ENCODE measurements around the gene PRKG2. TPM values are rescaled to one million over a fixed set of nuclear protein-coding genes. Genes with fewer than 3 reads are reported as not detected.

The PRKG2 gene
- total RNA-seq, 1 donor from 2014 or later, result 2.3 TPM

GRCh38 chr4:81130569-81130968 is 84.5 kb downstream of the PRKG2 start:
- Mint-ChIP-seq H3K9me3 (no peaks in the 10 kb centered on the region), H3K27ac (no peak overlapping the region), H3K4me3 (no peak overlapping the region), H3K4me1 (no peaks in the 10 kb centered on the region), H3K27me3 (ENCODE audit: insufficient read depth, low read depth) (no peaks in the 10 kb centered on the region), H3K36me3 (no peaks in the 10 kb centered on the region)
- Histone ChIP-seq H3K4me3 (no peak overlapping the region), H3K4me1 (no peaks in the 10 kb centered on the region), H3F3A (ENCODE audit: low read depth) (no peaks in the 10 kb centered on the region), H2AFZ (replicated peaks) (peak overlapping the region; percentile 90), H4K20me1 (ENCODE audit: low read depth) (no peaks in the 10 kb centered on the region), H3K27ac (no peak overlapping the region), H3K4me2 (no peak overlapping the region), H3K36me3 (no peaks in the 10 kb centered on the region), H3K9me3 (ENCODE audit: low read depth) (no peaks in the 10 kb centered on the region), H3K9ac (no peak overlapping the region), H3K27me3 (no peaks in the 10 kb centered on the region), H3K79me2 (ENCODE audit: low read depth) (no peaks in the 10 kb centered on the region)
- TF ChIP-seq EZH2phosphoT487 (IDR thresholded peaks at IDR 0.05), result no peak
- no peak for TF ChIP-seq CTCF (IDR thresholded peaks at IDR 0.05)
- no peak for TF ChIP-seq EZH2 (IDR thresholded peaks at IDR 0.05)
- peak; percentile 20 for DNase-seq (ENCODE audit: low spot score)

- no peaks in the 10 kb centered on the region for H3K27me3 ChIP-seq
- no peaks in the 10 kb centered on the region for H3F3A ChIP-seq (ENCODE audit: low read depth)
- TF ChIP-seq CTCF (IDR thresholded peaks at IDR 0.05) (no peak), EZH2 (IDR thresholded peaks at IDR 0.05) (no peak), EZH2phosphoT487 (IDR thresholded peaks at IDR 0.05) (no peak)
- no peak overlapping the region for H3K9ac ChIP-seq
- no peaks in the 10 kb centered on the region for H3K4me1 Mint-ChIP-seq
- H3K36me3 ChIP-seq, result no peaks in the 10 kb centered on the region
- DNase-seq (ENCODE audit: low spot score), result no peak
- H2AFZ ChIP-seq (replicated peaks), result no peak overlapping the region
- H3K27ac ChIP-seq, result no peak overlapping the region
- no peaks in the 10 kb centered on the region for H4K20me1 ChIP-seq (ENCODE audit: low read depth)
- no peaks in the 10 kb centered on the region for H3K27me3 Mint-ChIP-seq (ENCODE audit: insufficient read depth, low read depth)
- no peaks in the 10 kb centered on the region for H3K9me3 ChIP-seq (ENCODE audit: low read depth)
- H3K4me3 Mint-ChIP-seq, result no peak overlapping the region
- H3K4me2 ChIP-seq, result no peak overlapping the region
- H3K9me3 Mint-ChIP-seq, result no peaks in the 10 kb centered on the region
- H3K4me1 ChIP-seq, result no peaks in the 10 kb centered on the region
- no peaks in the 10 kb centered on the region for H3K79me2 ChIP-seq (ENCODE audit: low read depth)
- H3K27ac Mint-ChIP-seq, result no peak overlapping the region
- H3K4me3 ChIP-seq, result no peak overlapping the region
- no peaks in the 10 kb centered on the region for H3K36me3 Mint-ChIP-seq
Measured at GRCh38 chr4:81120055-81120454, 95.0 kb downstream of the PRKG2 start.

DNA sequence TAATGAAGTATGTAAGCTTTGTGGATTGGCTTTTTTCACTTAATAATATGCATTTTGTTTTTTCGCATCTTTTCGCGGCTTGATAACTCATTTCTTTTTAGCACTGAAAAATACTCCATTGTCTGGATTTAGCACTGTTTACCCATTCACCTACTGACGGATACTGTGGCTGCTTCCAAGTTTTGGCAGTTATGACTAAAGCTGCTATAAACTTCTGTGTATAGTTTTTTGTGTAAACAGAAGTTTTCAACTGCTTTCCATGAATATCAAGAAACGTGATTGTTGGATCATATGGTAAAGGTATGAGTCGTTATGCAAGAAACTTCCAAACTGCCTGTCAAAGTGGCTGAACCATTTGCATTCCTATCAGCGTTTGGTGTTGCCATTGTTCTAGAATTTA is 96.9 kb downstream of the PRKG2 start:
- no peak for DNase-seq (ENCODE audit: low spot score)
- no peak overlapping the region for H3K4me3 Mint-ChIP-seq
- H3K27ac ChIP-seq, result no peak overlapping the region

More for the DNA sequence above, 96.9 kb downstream of the PRKG2 start:
- H2AFZ ChIP-seq (replicated peaks), result no peak overlapping the region
- no peaks in the 10 kb centered on the region for H3K9me3 Mint-ChIP-seq
- H3K9me3 ChIP-seq (ENCODE audit: low read depth), result no peaks in the 10 kb centered on the region
- H3K4me1 ChIP-seq, result no peaks in the 10 kb centered on the region
- no peak overlapping the region for H3K4me3 ChIP-seq
- H3K27me3 Mint-ChIP-seq (ENCODE audit: insufficient read depth, low read depth), result no peaks in the 10 kb centered on the region
- H3K27me3 ChIP-seq, result no peaks in the 10 kb centered on the region
- H3K79me2 ChIP-seq (ENCODE audit: low read depth), result no peaks in the 10 kb centered on the region
- no peaks in the 10 kb centered on the region for H4K20me1 ChIP-seq (ENCODE audit: low read depth)
- no peaks in the 10 kb centered on the region for H3F3A ChIP-seq (ENCODE audit: low read depth)
- H3K4me1 Mint-ChIP-seq, result no peaks in the 10 kb centered on the region
- no peaks in the 10 kb centered on the region for H3K36me3 ChIP-seq
- TF ChIP-seq CTCF (IDR thresholded peaks at IDR 0.05) (no peak), EZH2 (IDR thresholded peaks at IDR 0.05) (no peak), EZH2phosphoT487 (IDR thresholded peaks at IDR 0.05) (no peak)
- no peak overlapping the region for H3K27ac Mint-ChIP-seq
- no peaks in the 10 kb centered on the region for H3K36me3 Mint-ChIP-seq
- no peak overlapping the region for H3K4me2 ChIP-seq
- no peak overlapping the region for H3K9ac ChIP-seq
